Right lobe of liver (tissue), 5 donors: ENCODE data around the gene PHOSPHO1. TPM values are rescaled to one million over a fixed set of nuclear protein-coding genes. Genes with fewer than 3 reads are reported as not detected.

Source experiments
- total RNA-seq, 6 experiments: library from RNA; depleted of rRNA in 2 of 6; stranded (reverse); fragments of >200 nt in 2 of 6; fragmentation: NEBNext Ultra II Directional in 3 of 6; extraction: Animal tissue kit (Norgen Biotek cat#: 25700) in 3 of 6; gene quantifications; one replicate each; pipeline versions ENCODE4 v1.1.0 to v1.2.4, GENCODE V29; 2016 to 2023
- donor health status: DM: no; HTN: no; CAD: no.
- donor health status: DM: no; HTN: no; CAD: no.
- donor health status: DM: no; HTN: yes; CAD: no.
- donor health status: DM: no; HTN: yes; CAD: no.

Gene PHOSPHO1
- total RNA-seq, 6 experiments from 2014 or later = 0.16 to 0.71 (median 0.41) TPM; not detected in 2

Other genes starting within 250 kb of the PHOSPHO1 start
- under 1 TPM in 1 of 6 experiments, not detected in 5; 0.56 TPM for gene IGF2BP1, start 233.4 kb downstream of the PHOSPHO1 start, total RNA-seq
- under 1 TPM in 2 of 6 experiments, not detected in 4; 0.04 to 0.05 TPM for gene B4GALNT2, start 98.0 kb downstream of the PHOSPHO1 start, total RNA-seq
- gene GNGT2, start 20.2 kb downstream of the PHOSPHO1 start, total RNA-seq = 1 to 10 TPM in 4 of 6 experiments, under 1 TPM in 2; 0.61 to 1.6 (median 1.2) TPM
- 1 to 10 TPM; 3.0 to 9.7 (median 3.8) TPM for gene ABI3, start 20.1 kb downstream of the PHOSPHO1 start, total RNA-seq
- 10 to 100 TPM; 16.9 to 36.8 (median 24.3) TPM for gene ZNF652, start 131.5 kb upstream of the PHOSPHO1 start, total RNA-seq
- gene PHB1, start 184.1 kb upstream of the PHOSPHO1 start, total RNA-seq = 100 to 1,000 TPM in 5 of 6 experiments, 10 to 100 TPM in 1; 88.5 to 131 (median 102) TPM